GM19438 (cell line): ENCODE data around the gene PEX6.
A peak's percentile ranks its signal among the peaks of the same experiment; 100 is the strongest.

Experiments used
- ATAC-seq: cut with Tn5 transposase; IDR thresholded peaks from one replicate; pipeline ENCODE4 v1.9.1; 2021; ENCODE audit warnings: low read depth; ENCODE audit not compliant: unreplicated experiment

The PEX6 gene, protein sequence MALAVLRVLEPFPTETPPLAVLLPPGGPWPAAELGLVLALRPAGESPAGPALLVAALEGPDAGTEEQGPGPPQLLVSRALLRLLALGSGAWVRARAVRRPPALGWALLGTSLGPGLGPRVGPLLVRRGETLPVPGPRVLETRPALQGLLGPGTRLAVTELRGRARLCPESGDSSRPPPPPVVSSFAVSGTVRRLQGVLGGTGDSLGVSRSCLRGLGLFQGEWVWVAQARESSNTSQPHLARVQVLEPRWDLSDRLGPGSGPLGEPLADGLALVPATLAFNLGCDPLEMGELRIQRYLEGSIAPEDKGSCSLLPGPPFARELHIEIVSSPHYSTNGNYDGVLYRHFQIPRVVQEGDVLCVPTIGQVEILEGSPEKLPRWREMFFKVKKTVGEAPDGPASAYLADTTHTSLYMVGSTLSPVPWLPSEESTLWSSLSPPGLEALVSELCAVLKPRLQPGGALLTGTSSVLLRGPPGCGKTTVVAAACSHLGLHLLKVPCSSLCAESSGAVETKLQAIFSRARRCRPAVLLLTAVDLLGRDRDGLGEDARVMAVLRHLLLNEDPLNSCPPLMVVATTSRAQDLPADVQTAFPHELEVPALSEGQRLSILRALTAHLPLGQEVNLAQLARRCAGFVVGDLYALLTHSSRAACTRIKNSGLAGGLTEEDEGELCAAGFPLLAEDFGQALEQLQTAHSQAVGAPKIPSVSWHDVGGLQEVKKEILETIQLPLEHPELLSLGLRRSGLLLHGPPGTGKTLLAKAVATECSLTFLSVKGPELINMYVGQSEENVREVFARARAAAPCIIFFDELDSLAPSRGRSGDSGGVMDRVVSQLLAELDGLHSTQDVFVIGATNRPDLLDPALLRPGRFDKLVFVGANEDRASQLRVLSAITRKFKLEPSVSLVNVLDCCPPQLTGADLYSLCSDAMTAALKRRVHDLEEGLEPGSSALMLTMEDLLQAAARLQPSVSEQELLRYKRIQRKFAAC

DNA sequence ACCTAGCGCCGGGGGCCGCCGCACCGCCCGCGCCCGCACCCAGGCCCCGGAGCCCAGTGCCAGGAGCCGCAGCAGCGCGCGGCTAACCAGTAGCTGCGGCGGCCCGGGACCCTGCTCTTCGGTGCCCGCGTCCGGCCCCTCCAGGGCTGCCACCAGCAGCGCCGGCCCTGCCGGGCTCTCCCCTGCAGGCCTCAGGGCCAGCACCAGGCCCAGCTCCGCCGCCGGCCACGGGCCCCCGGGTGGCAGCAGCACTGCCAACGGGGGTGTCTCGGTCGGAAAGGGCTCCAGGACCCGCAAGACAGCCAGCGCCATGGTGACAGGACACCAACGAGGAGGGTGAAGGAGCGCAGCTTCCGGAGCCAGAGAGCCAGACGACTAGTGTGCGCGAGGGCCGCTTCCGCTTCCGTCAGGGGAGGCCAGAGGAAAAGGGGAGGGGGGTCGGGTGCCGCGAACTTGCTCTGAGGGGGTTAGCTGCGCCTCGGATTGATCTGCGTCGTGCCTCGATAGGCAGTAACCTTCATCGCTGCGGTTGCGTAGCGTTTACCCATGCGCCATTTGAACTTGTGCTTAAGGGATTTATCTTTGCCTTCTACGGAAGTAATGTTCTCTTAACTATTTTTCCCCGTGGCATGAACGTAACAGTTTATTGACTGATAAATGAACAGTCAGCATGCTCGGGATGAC is at the start of gene PEX6:
Gene PEX6 (minus strand): TSS at position 343 of the 684 bp plus-strand sequence. CDS start 31 bp downstream, at position 312.
- peak; percentile 89 for ATAC-seq

DNA sequence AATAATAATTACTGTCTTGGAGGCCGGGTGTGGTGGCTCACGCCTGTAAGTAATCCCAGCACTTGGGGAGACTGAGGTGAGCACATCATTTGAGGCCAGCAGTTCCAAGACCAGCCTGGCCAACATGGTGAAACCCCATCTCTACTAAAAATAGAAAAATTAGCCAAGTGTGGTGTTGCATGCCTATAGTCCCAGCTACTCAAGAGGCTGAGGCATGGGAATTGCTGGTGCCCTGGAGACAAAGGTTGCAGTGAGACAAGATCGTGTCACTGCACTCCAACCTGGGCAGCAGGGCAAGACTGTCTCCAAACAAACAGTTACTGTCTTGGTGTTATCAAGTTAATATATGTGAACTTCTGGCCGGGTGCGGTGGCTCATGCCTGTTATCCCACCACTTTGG is 47.4 kb upstream of the PEX6 start:
- no peak for ATAC-seq

DNA sequence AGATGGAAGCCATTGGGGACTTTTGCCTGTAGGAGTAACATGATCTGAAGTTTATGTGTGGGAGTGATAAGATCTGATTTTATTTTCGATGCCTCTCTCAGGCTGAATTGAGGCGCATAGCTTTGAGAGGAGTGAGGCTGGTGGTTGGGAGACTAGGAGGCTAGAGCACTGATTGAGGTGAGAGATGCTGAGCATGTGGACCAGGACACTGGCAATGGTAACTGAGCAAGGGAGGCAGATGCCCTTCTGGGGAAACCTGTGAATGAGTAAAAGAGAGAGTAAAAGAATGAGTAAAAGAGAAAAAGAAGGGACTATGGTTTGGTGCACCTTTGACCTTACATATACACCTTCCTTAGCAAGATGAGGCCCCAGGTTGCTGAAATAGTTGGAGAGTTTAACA is 45.5 kb upstream of the PEX6 start:
- no peak for ATAC-seq

DNA sequence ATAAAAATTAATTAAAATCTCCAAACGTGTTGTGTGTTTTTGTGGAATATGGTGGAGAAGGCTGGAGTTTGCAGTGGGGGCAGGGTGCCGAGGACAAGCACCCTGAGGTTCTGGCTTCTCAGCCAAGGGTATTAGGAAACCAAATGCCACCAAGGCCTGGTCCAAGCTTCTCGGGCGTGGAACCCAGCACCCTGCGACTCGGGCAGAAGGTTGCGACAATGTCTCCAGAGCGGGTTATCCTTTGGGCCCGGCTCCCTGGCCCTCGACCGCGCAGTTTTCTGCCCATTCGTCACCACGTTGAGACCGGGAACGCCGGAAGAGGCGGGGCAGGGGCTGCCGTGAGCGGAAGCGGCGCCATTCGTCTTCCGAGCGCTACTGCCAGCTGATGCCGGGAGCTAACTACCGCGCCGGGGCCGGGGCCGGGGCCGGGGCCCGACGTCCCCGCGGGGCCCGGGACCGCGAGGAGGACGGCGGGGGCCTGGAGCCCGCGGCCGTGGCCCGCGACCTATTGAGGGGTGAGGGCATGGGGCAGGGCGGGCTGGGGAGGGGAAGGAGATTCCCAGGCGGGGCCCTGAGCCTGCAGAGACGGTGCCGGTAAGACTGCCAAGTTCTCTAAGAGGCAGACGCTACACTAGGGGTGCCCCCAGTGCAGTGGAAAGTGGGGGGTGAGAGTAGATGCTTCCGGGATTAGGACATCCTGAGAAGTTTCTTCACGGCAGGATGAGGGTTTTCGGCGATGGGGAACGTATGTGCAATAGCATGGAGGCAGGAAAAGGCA is 42.5 kb upstream of the PEX6 start, which contains the start of gene RRP36:
Gene RRP36 (plus strand): TSS at position 354 of the 778 bp plus-strand sequence. CDS start 32 bp downstream, at position 386.
- peak; percentile 87 for ATAC-seq

DNA sequence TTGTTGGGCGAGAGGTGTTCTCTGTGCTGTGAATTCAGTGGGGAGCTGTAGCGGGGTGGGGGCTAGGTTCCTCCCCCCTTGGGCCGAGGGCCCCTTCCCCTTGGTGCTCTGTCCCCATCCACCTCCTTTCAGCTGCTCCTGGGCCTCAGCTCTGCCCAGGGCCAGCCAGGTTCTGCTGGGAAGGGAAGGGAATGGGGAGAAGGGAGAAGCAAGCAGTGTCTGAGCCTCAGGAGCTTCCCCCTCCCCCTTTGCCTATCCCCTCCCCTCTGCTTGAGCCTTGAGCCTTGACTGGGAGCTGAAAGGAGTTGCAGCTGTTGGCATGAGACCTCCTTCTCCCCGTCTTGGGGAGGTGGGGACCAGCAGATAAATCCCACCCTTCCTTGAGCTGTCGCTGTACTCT is 41.9 kb upstream of the PEX6 start:
- no peak for ATAC-seq

DNA sequence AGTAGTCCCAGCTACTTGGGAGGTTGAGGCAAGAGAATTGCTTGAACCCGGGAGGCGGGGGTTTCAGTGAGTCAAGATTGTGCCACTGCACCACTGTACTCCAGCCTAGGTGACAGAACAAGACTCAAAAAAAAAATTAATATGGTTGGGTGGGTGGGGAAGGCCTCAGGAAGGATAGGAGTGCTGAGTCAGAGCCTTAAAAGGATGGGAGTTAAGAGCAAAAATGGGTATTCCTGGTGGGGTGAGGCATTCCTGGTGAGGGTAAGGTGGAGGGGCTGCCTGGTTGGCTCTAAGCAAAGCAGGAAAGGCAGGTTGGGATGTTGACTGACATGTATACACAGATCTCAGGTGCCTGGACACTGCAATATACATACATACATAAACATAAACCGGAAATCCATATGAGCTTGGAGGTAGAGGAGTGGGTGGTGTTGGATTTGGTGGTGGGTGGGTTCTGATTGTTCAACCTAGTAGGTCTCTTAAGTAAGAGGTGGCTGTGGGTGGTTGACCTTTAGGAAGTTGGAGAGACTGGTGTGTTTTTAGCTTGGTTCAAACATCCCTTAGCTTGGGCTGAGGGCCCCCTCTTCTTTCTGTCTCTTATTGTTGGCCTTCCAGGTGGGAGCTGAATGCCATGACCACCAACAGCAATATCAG is 41.2 kb upstream of the PEX6 start:
- ATAC-seq, result no peak

DNA sequence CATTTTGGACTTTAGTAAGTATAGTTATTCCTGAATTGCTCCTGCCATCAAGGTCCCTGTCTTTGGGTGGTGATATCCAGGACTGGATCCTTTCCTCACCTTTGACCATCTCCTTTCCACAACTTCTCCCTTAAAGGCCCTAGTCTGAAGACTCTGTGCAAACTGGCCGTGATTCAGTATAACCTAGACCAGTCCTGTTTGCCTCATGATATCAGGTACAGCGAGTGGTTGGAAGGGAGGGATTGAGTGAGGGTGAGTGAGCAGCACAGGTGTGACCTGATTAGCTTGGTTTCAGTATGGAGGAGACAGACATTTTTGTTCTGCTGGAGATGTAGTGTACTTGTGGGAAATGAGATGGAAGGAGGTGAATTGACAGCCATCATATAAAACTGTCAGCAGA is 40.2 kb upstream of the PEX6 start:
- no peak for ATAC-seq

DNA sequence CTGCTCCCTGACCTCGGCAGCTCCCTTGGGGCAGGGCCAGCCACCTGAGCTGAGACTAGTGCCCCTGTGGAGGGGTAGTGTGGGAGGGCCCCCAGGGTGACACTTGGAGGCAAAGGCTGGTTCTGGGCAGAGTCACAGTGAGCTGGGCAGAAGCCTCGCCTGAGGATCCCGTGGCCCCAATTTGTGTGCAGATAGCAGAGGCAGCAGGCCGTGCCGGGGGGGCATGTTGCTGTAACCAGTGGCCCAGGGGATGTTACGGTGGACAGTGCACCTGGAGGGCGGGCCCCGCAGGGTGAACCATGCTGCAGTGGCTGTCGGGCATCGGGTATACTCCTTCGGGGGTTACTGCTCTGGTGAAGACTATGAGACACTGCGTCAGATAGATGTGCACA is 38.0 kb upstream of the PEX6 start:
- no peak for ATAC-seq

DNA sequence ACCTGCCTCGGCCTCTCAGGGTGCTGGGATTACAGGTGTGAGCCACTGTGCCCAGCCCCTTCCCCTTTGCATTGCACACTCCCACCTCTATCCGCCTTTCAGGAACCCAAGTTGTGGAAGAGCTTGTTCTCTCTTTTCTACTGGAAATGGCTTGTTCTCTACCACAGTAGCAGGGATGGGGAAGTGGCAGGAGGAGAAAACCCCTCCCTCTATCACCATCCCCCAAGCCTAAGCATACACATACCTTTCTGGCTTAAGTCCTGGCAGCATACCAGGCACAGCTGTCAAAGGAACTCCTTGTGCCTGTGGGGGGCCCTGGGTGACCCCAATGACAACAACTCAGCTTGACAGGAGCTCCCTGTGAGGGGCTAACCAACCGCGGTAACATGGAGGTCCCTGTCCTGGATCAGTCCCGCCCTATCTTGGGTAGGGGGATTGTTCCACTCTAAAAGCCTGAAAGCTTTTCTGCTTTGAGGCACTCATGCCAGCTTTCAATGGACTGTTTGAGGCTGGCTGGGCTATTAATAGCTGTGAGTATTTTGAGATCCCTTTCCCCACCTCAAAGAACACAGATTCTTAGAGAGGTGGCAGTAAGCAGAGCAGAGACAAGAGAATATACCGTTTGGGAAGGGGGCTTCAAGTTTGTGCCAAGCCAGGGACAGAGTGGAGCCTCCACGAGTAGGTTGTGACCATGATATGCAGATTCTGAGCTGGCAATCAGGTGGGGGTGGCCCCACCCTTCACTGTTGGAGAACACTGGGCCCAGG is 37.4 kb upstream of the PEX6 start:
- ATAC-seq, result no peak

DNA sequence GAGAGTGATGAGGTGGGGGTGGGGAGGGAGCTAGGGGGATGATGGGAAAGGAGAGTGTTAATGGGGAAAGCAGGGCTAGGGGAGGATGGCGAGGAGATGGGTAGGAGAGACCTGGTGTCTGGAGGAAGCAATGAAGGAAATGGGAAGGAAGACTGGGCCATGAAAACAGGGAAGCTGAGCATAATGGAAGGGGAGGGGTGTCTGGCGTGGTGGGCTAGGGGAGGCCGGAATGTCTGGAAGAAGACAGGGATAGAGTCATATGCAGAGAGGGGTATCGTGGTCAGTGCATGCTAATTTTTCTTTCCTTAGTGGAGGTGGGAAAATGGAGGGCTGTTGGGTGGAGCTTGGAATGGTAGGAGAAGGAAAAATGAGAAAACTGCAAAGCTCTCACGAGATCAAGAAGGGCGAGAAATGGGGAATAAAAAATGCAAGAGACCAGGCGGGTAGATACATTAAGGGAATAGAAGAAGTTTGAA is 35.5 kb upstream of the PEX6 start:
- ATAC-seq, result no peak

DNA sequence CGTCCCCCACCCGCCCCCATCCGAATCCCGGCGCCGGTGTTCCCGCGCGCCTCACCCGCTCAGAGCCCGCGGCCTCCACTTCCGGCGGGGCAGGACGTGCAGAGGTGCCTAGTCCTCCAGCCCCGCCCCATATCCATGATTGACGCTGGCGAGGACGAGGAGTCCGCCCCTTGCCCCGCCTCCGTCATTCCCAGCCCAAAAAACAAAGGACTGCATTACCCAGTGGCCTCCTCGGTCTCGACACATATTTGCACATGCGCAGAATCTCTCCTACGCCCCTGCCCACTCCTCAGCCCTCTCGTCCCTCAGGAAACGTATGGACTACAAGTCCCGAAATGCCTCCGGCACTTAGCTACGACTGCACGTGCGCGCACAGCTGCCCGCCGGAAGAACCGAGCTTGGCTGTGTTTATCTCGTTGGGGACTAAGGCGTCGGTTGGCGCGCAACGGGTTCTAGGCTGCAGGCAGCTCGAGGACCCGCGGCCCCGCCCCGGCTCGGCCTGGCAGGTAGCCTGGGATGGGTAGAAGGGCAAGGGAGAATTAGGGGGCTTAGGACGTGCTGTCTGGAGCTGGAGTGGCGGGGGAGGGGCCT is 35.0 kb upstream of the PEX6 start, which contains the start of the genes KLHDC3 and MEA1:
Gene KLHDC3 (plus strand): TSS at position 407 of the 591 bp plus-strand sequence. CDS start 2,944 bp downstream, outside the sequence.
Gene MEA1 (minus strand): TSS at position 104 of the 591 bp plus-strand sequence. CDS start 133 bp downstream, outside the sequence.
- ATAC-seq, result peak; percentile 93

DNA sequence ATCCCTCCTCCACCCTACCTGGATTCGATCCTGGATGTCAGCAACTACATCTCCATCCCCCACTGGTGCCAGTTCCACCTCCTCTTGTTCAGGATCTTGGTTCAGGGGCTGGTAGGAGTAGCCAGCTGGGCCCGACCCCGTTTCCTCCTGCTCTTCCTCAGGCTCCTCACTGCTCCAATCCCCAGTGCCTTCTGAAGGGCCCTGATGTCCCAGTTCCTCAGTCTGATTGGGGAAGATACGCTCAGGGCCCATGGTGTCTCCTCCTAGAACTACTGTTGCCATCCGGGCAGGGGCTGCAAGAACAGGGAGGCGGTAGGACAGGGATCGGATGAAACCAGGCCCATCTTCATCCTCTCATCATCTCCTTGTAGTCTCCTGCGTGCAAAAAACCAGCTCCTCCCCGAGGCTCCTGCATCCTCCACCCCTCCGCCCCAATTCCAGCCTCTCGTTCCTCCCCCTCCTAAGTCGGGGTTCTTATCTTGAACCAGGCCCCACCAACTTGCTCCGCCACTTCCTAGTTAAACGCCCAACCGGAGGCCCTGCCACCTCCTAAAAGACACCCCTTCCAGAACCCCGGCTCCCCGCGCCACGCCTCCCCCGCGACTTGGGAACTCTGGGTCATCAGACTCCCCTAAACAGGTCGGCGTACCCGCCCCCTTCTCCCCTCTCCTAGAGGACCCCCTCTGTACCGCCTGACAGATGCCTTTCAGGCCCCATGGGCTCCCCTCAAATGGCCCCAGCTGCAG is 34.3 kb upstream of the PEX6 start:
- peak; percentile 13 for ATAC-seq

DNA sequence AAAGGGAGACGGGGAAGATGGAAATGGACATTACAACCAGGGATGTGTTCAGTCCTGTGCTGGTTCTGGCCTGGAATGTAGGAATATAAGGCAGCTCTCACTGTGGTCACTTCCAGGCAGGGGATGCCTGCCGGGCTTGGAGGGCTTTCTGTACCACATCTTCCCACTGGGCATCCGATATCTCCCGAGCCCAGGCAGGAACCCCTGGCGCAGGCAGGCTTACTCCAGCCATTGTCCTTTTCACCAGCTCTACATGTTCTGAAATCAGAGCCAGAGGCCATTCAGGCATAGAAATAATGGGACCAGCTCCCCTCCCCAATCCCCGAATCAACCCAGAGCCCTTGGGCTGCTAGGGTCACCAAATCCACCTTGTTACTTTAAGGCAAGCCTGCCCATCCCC is 33.4 kb upstream of the PEX6 start:
- no peak for ATAC-seq

DNA sequence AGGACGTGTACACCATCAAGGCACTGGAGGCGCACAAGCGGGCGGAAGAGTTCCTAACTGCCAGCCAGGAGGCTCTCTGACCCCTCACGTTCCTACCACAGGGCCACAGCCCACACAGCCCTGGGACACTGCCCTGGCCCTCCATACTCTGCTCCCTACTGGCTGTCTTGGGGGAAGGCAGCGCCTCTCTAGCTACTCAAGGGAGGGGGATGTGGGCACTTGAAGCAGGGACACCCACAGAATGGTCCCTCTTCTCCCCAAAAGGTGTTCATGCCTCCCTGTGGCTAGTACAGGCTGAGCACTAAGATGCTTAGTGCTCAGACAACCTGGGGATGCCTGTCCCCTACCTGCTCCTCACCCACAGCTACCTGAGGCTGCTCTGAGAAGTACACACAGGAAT is 32.2 kb upstream of the PEX6 start:
- ATAC-seq, result no peak

DNA sequence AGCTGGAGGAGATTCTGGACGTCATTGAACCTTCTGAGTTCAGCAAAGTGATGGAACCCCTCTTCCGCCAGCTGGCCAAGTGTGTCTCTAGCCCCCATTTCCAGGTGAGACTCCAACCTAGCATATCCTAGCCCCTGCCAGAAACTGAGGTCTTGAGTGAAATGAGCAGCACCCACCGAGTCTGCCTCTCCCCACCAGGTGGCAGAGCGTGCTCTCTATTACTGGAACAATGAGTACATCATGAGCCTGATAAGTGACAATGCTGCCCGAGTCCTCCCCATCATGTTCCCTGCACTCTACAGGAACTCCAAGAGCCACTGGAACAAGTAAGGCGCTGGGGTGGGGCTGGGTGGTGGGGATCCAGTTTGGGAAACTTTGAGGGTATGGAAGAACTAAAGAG is 30.1 kb upstream of the PEX6 start:
- ATAC-seq, result no peak

DNA sequence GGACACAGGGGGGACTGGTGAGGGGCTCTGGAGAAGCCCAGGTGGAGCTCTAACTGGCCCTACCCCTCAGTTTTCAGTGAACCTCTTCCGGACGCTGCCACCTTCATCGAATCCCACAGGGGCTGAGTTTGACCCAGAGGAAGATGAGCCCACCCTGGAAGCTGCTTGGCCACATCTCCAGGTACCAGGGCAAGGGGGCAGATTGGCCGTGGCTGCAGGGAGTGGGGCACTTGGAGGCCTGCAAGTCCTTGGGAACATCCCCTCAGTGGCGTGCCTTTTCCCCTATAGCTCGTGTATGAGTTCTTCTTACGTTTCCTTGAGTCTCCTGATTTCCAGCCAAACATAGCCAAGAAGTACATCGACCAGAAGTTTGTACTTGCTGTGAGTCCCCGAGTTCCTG is 28.1 kb upstream of the PEX6 start:
- no peak for ATAC-seq

DNA sequence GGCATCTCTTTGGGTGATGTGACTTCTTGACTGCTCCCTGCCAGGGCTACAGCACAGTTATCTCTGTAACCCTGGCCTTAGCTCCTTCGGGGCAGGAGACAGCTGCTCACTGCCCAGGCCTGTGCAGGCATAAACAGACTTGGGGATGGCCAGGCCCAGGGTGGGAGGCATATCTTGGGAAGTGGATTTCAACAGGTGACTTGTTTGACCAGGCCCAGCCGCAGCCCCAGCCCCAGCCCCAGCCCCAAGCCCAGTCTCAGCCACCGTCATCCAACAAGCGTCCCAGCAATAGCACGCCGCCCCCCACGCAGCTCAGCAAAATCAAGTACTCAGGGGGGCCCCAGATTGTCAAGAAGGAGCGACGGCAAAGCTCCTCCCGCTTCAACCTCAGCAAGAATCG is 27.3 kb upstream of the PEX6 start:
- no peak for ATAC-seq
